Omental fat pad (tissue), 4 donors: ENCODE results near the gene DGAT2L6. TPM values are rescaled to one million over a fixed set of nuclear protein-coding genes. Genes with fewer than 3 reads are reported as not detected.

Source experiments
- ATAC-seq: fragments of 150-250 bp; one replicate; pipeline ENCODE4 v1.9.1; 2016; ENCODE audit warnings: mild to moderate bottlenecking, moderate library complexity; ENCODE audit not compliant: low FRiP score
- DNase-seq: peaks from one replicate; pipeline ENCODE4 v3.0.0-alpha.2; 2019; ENCODE audit warnings: low spot score
- total RNA-seq, 4 donors: library from RNA; depleted of rRNA; stranded (reverse); fragments of >200 nt; gene quantifications; one replicate each; pipeline ENCODE4 v1.1.0, GENCODE V29; 2016
- TF ChIP-seq, protein P1 (sequence below), 3 donors: fragments of 450-650 bp; IDR thresholded peaks; one replicate each; pipeline ENCODE4 v1.5.1; 2016 to 2017; ENCODE audit warnings: antibody characterized with exemption in 3 of 3, mild to moderate bottlenecking in 3 of 3, moderate library complexity in 2 of 3

Gene DGAT2L6
- total RNA-seq, 4 donors from 2014 or later = not detected

DNA sequence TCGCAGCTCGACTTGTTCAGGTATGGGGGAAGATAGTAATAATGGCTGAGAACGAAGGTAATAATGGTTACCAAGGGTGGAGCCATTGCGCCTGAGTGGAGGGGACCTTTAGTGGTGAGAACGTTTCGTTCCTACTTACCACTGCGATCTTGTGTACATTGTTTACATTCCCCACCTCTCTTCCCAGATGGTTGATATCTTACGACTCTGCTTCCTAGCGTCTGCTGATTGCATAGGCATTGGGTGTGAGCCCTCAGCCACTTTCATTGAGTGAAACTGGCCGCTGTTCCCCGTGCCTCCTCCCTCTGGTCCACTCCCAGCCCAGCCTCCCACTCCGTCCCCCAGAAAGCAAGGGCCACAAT is 43.2 kb upstream of the DGAT2L6 start:
- TF ChIP-seq, protein P1, sequence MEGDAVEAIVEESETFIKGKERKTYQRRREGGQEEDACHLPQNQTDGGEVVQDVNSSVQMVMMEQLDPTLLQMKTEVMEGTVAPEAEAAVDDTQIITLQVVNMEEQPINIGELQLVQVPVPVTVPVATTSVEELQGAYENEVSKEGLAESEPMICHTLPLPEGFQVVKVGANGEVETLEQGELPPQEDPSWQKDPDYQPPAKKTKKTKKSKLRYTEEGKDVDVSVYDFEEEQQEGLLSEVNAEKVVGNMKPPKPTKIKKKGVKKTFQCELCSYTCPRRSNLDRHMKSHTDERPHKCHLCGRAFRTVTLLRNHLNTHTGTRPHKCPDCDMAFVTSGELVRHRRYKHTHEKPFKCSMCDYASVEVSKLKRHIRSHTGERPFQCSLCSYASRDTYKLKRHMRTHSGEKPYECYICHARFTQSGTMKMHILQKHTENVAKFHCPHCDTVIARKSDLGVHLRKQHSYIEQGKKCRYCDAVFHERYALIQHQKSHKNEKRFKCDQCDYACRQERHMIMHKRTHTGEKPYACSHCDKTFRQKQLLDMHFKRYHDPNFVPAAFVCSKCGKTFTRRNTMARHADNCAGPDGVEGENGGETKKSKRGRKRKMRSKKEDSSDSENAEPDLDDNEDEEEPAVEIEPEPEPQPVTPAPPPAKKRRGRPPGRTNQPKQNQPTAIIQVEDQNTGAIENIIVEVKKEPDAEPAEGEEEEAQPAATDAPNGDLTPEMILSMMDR (IDR thresholded peaks at IDR 0.05) = no peak
- ATAC-seq = no peak
- no peak for DNase-seq

DNA sequence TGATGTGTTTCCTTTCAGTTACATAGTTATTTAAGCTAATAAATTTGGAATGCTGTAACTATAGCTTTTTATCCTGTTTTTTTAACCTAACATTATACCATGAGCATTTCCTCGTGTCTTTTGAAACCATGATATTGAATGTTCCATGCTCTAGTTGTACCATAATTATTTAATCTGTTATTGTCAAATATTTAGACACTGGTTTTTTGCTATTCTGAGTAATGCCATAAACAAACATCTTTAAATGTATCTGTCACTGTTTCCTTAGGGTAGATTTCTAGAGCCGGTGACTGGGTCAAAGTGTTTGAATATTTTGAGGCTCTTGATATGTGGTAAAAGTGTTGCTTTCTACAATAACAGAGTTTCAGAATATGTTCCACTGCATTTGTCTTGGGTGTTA is 38.7 kb upstream of the DGAT2L6 start:
- TF ChIP-seq, protein P1 (IDR thresholded peaks at IDR 0.05) = no peak
- ATAC-seq = no peak
- no peak for DNase-seq

DNA sequence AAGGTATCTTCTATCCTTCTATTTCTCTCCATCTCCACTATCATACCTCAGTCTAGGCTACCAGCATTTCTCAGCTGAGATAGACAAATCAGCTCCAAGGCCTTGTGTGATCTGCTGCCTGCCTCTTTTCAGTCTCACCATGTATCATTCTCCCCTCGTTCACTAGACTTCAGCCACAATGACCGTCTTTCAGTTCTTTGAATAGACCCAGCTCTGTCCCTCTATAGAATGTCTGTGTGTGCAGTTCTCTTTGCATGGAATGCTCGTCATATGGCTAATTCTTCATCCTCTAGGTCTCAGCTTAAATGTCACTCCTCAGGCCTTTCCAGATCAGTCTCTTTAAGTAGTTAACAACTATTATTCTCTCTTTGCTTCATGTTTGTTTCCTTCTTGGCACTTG is 37.5 kb upstream of the DGAT2L6 start:
- TF ChIP-seq, protein P1 (IDR thresholded peaks at IDR 0.05) = no peak
- ATAC-seq = no peak
- no peak for DNase-seq

DNA sequence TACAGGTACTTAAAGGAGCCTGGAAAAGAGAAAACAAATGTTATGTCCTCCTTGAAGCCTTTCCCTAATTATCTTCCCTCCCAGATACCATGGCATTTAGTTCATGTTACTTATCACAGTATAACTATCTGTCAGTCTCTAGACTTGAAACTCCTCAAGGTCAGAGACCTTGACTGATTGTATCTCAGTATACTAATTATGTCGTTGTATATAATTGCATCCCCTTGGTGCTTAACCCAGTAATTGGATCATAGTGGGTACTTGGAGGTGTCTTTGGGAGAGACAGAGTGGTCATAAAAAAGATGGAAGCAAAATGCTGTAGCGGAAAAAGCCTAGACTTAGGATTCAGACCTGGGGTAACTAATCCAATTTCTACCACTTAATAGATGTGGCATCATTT is 35.9 kb upstream of the DGAT2L6 start:
- ATAC-seq (no peak), DNase-seq (no peak)
- TF ChIP-seq, protein P1 (IDR thresholded peaks at IDR 0.05) = no peak

DNA sequence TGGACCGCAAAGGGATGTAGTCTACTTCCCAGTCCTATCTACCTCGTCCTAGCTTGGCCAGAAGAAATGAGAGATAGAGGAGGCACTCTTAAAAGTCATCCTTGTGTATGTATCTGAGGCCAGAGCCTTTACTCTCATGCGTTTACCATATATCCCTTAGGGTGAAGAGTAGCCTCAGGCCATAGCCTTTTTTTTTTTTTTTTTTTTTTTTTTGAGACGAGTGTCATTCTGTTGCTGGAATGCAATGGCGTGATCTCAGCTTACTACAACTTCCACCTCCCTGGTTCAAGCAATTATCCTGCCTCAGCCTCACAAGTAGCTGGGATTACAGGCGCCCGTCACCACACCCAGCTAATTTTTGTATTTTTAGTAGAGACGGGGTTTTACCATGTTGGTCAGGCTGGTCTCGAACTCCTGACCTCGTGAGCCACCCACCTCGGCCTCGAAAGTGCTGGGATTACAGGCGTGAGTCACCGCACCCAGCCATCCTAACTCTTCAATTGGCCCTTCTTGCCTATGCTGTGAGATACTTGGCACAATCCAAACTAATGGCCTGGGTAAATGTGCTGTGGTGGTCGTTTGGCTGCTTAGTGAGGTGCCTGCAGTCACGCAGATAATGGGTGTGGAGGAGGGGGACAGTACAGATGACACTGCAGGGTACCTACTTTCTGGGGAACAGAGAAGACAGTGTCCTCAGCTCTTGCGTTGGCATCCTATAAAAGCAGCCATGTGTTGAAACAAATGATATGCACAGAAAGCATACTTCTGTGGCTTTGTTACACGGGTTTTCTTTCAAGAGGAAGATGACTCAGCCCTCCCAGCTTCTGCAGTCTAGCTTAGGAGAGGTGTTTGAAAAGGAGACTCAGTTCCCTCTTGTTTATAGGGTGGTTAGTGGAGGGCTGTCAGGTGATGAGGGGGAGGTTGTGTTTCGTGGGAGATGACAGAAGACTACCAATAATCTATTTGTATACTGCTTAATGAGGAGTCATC is 10.4 kb upstream of the DGAT2L6 start:
- ATAC-seq = no peak
- TF ChIP-seq, protein P1 (IDR thresholded peaks at IDR 0.05) = no peak
- no peak for DNase-seq

DNA sequence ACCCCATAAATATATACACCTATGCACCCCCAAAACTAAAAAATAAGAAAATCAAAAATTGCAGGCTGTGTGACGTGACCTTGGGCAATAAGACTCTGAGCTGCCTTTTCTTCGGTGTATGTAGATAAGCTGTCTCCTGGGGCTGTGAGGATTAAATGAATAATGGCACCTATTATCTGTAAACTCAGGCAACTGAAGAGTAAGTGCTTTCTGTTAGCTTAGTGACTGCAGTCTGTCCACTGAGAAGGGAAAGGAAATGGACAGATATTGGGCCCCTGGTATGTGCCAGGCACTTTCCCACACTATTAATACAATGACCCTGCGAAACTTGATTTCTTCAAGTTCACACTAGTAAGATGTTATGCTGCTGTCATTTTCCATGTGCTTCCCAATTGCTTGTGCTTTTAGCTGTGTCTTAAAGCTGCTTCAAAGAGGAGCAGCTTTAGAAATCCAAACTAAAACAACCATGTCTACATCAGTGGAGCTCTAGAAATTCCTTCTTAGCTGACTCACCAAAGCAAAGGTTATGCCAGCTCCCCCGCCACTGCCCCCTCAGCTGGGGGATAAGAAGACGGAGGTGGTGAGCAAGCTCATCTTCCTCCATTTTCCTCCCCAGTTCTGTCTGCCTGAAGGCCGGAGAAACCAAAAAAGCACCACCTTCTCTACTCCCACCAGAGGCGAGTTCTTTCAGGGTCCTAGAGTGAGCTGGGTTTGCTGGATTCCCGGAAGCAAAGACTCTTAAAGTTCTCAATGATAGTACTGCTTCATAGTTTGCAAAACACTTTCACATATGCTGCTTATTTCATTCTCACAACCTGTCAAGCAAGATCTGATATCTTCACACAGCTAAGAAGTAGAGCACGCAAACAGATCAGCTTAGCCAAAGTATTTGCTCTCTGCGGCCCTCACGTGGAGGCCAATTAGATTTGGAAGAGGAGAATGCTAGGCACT is 8.8 kb upstream of the DGAT2L6 start:
- TF ChIP-seq, protein P1 (IDR thresholded peaks at IDR 0.05) = no peak
- no peak for DNase-seq
- peak; percentile 80 for ATAC-seq
